ENCODE measurements around the gene WDR81.
"Not testable (repeated sequence)": the region's sequence is repeated elsewhere in the genome, so short reads cannot be mapped to it uniquely, and the experiment has no call there.

Gene WDR81

DNA sequence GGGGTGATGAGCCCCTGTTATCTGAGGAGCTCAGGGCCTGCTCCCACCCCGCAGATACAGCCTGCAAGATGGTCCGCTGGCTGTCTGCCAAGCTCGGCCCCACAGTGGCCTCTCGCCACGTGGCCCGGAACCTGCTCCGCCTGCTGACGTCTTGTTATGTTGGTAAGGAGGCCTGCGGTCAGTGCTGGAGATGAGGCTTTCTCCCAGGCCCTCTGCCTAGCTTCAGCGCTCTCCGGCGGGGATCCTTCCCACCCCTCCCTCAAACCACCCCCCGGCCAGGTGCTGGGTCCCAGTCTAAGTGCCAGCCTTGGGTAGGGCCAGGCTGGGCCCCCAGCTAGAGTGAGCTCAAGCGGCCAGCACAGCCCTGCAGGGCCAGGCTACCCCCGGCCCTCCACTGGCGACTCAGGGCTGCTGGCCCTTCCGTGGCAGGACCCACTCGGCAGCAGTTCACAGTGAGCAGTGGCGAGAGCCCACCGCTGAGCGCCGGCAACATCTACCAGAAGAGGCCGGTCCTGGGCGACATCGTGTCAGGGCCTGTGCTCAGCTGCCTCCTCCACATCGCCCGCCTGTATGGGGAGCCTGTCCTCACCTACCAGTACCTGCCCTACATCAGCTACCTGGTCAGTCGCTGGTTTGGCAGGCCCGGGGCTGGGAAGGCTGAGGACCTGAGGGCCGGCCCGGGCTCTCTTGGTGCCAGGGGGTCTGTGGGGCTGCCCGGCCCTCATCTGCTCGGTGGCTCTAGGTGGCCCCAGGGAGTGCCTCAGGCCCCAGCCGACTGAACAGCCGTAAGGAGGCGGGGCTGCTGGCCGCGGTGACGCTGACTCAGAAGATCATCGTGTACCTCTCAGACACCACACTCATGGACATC, 6.1 kb downstream of the WDR81 start:
- no peak for DNase-seq (ENCODE audit: low read depth in 2 of 2)

DNA sequence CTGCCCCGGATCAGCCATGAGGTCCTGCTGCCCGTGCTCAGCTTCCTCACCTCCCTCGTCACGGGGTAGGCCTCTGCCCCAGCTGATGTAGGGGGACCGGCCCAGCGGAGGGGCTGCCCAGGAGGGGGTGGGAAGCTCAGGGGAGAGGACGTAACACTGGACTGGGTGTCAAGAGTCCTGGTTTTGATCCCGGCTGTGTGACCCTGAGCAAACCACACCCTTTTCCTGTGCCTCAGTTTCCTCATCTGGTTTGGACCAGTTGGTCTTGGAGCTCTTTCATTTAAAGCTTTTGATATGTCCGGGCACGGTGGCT, 6.6 kb downstream of the WDR81 start:
- DNase-seq (ENCODE audit: low read depth in 2 of 2) = no peak

DNA sequence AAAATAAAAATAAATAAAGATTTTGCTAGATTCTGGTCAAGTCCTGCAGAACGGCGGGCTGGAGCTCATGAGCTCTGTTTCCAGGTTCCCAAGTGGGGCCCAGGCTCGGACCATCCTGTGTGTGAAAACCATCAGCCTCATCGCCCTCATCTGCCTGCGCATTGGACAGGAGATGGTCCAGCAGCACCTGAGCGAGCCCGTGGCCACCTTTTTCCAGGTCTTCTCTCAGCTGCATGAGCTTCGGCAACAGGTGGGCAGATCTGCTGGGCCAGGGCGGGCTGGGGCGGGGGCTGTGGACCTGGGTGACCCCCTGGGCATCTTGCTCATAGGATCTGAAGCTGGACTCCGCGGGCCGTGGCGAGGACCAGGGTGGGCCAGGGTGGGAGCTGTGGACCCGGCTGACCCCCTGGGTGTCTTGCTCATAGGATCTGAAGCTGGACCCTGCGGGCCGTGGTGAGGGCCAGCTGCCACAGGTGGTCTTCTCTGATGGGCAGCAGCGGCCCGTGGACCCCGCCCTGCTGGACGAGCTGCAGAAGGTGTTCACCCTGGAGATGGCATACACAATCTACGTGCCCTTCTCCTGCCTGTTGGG, 7.8 kb downstream of the WDR81 start:
- DNase-seq (ENCODE audit: low read depth in 2 of 2) = no peak

DNA sequence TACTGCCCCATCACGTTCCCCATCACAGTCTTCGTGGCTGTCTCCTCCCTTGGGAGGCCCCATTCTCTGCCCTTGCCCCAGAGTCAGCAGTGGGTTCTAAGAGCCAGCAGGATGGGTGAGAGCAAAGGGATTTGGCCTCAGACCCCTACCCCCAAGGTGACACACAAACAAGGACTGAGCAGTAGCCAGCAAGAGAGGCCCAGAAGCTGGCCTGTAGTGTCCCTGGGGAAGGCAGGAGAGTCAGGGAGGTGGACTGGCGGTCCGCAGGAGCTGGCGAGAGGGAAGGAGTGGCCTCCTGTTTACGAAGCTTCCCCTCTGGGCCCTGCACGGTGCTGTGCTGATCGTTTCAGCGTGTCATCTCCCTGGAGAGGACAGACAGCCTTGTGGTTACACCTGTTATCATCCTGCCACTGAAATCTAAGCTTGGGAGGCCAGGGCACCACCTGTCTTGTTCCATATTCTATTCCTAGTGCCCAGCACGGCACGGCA, 8.4 kb downstream of the WDR81 start:
- no peak for DNase-seq (ENCODE audit: low read depth in 2 of 2)

- DNase-seq (ENCODE audit: low read depth in 2 of 2) = no peak
These were observed 9.3 kb downstream of the WDR81 start for GRCh38 chr17:1733759-1734158.

DNA sequence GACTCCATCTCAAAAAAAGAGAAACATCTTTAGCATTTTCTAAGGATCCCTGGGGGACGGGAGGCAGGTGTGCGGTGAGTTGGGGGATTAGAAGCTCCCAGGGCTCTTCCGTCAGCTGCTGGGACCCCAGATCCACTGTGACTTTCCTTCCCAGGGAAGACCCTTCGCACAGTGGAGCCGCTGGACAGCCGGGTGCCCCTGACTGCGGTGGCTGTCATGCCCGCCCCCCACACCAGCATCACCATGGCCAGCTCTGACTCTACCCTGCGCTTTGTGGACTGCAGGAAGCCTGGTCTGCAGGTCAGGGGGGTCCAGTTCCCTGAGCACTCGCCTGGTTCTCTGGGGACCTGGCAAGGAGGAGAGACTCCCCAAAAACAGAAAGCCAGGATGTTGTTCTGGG, 10.9 kb downstream of the WDR81 start:
- DNase-seq (ENCODE audit: low read depth in 2 of 2) = no peak

- no peak for DNase-seq (ENCODE audit: low read depth in 2 of 2)
These were observed 11.4 kb downstream of the WDR81 start for GRCh38 chr17:1735834-1736347.

- peak; percentile 30 to 52 for DNase-seq (ENCODE audit: low read depth in 2 of 2)
These were observed 12.1 kb downstream of the WDR81 start for GRCh38 chr17:1736348-1737281.

DNA sequence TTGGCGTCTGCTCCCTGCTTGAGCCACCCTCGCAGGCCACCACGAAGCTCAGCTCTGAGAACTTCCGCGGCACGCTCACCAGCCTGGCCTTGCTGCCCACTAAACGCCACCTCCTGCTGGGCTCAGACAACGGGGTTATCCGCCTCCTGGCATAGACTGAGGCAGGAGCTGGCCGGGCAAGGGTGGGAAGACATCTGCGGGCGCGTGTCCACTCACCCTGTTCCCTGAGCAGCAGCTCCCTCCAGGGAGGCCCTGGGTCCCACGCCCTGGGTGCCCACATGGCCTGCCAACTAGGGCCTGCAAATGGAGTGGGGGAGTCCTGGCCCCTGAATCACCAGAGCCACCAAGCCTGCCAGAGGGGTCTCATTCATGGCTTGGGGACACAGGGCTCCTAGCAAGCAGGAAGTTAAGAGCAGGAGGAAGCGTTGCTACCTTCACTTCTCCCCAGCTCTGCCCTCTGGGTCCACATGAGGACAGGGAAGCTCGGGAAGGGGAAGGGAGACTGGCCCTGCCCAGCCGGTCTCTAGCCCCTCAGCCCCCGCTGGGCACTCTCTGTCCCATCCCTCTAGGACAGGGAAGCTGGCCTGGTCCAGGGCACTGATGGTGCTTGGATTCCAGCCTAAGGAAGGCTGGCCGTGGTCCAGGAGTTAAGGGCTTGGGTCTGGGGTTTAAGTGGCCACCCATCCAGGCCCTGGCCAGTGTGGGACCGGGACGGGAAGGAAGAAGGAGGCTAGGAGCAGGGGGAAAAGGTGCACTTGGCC, 13.2 kb downstream of the WDR81 start:
- DNase-seq (ENCODE audit: low read depth in 2 of 2) = no peak

DNA sequence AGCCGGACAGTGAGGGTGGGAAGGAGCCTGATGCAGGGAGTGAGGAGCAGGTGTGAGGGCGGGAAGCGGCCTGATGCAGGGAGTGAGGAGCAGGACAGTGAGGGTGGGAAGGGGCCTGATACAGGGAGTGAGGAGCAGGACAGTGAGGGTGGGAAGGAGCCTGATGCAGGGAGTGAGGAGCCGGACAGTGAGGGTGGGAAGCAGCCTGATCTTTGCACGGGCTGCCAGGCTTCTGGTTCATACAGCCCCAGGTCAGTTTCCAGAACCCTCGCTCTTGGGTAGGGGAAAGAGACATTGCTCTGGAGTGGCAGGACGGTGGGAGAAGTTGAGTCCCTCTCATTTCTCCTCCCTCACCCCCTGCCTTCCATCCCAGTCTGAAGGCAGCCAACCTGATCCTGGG, 17.4 kb downstream of the WDR81 start:
- DNase-seq (ENCODE audit: low read depth in 2 of 2) = not testable (repeated sequence)

DNA sequence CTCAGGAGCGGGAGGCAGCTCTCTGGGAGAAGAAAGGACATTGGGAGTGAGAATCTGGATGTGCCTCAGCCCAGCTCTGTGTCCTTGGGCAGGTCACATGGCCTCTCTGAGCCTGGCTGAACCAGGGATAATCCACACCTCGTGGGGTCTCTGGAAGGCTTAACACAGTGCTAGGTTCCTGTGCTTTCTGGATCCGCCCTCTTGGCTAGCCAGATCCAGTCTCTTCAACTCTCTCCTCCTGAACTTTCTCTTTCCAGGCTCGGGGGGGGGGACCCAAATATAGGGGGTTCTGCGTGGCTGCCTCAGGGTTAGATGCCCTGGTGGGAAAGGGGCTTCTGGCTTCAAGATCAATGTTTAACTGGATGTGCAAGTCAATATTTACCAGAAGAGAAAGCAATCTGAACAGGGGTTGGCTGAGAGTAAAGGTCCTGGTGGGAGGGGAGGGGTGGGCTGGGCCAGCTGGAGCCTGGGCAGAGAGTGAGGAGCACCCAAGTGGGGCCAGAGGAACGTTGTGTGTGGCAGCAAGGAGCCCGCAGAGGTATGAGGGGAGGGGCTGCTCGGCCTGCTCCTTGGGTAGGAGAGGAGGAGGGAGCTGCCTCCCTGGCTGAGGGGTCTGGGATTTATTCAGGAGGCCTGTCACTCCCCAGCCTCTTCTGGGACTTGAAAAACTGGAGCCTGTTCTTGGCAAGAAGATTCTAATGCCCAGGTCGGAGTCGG, 18.0 kb downstream of the WDR81 start, which contains the start of gene SERPINF2:
TSS of gene SERPINF2 (plus strand) at position 501 of the 717 bp plus-strand sequence. CDS start 2,125 bp downstream, outside the sequence.
- no peak for DNase-seq (ENCODE audit: low read depth in 2 of 2)

DNA sequence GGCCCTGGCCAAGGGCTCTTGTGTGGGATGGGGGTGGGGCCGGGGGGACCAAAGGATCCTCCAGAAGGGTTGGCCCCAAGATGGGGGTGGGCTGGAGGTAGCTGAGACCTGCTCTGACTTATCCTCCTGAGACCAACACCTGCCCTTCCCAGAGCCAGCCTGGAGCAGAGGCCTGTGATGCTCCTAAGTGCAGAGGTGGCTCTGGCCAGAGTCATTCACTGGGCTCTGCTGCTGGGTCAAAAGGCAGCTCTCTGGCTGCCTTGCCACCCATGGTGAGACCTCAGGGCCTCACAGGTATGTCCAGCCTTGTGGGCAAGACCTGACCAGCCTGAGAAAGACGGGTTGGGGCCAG, 18.6 kb downstream of the WDR81 start:
- no peak for DNase-seq (ENCODE audit: low read depth in 2 of 2)

GRCh38 chr17:1744551-1745512, 20.3 kb downstream of the WDR81 start:
- DNase-seq (ENCODE audit: low read depth in 2 of 2) = no peak

GRCh38 chr17:1745513-1746020, 21.1 kb downstream of the WDR81 start:
- DNase-seq (ENCODE audit: low read depth in 2 of 2) = no peak

- no peak for DNase-seq (ENCODE audit: low read depth in 2 of 2)
These were observed 22.6 kb downstream of the WDR81 start for GRCh38 chr17:1746975-1747543.

DNA sequence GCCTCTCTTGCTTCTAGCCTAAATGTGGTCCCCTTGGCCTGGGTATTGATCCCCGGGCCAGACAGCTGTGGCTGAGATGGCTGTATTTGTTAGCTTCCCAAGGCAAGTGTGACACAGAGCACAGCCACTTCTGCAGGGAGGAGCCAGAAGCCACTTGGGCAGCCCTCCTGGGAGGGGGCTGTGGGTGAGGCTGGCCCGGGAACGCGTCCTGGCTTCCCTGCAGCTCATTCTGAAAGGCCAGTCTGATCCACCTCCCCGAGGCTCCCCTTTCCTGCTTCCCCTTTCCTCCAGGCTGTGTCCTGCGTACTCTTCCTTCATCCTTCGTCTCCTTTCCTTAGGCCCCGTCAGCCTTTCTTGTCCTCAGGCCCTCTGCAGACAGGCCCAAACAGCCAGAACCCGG, 26.1 kb downstream of the WDR81 start:
- DNase-seq (ENCODE audit: low read depth in 2 of 2) = no peak

DNA sequence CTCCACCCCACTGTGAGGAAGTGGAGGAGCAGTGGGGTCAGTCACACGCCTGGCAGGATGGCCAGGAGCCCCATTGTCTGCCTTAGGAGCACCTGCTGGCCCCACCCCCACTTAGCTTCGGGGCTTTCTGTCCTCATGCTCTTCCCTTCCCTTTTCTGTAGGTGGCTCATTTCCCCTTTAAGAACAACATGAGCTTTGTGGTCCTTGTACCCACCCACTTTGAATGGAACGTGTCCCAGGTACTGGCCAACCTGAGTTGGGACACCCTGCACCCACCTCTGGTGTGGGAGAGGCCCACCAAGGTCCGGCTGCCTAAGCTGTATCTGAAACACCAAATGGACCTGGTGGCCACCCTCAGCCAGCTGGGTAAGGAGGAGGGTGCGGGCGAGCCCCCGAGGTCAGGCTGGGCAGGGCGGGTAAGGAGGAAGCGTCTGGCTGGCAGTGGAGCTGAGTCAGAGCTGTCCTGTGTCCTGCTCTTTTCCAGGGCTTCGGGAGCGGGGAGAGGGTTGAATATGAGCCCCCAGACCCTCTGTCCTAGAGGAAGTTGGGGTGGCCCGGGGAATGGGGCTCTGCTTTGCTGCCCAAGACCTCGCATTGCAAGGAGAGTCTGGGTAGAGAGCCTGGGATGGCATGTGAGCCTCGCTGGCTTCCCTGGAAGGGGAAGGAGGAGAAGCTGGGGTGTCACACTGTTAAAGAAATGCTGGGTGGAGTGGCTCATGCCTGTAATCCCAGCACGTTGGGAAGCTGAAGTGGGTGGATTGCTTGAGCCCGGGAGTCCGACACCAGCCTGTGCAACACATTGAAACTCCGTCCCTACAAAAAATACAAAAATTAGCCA, 28.1 kb downstream of the WDR81 start:
- DNase-seq (ENCODE audit: low read depth in 2 of 2) = no peak
